GM18508 (cell line): ENCODE results near the gene TRIM34.
"Not testable (repeated sequence)": the region's sequence is repeated elsewhere in the genome, so short reads cannot be mapped to it uniquely, and the experiment has no call there.

ENCODE experiments used
- ATAC-seq: cut with Tn5 transposase; IDR thresholded peaks from one replicate; pipeline ENCODE4 v1.9.1; 2021; ENCODE audit warnings: moderate number of reproducible peaks; ENCODE audit not compliant: insufficient read depth, unreplicated experiment

TRIM34 gene

GRCh38 chr11:5620651-5621521 is 3.9 kb upstream of the TRIM34 start:
- no peak for ATAC-seq

- no peak for ATAC-seq
Observed at GRCh38 chr11:5621580-5621979, 3.2 kb upstream of the TRIM34 start.

DNA sequence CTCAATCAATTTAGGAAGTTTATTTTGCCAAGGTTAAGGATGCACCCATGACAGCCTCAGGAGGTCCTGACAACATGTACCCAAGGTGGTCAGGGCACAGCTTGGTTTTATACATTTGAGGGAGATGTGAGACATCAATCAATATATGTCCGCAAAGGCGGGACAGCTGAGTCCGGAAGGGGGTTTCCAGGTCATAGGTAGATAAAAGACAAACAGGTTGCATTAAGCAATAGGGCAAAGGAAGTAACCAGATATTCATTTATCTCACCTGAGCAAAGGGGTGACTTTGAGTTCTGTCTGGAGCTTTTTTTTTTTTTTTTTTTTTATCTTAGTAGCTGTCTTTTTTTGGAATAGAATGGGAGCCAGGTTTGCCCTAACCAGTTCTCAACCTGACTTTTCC is 2.0 kb upstream of the TRIM34 start:
- ATAC-seq: no peak

GRCh38 chr11:5625281-5625680 is 480 bp downstream of the TRIM34 start:
- ATAC-seq: no peak

GRCh38 chr11:5626196-5626595 is 1.4 kb downstream of the TRIM34 start:
- no peak for ATAC-seq

GRCh38 chr11:5631417-5631816 is 6.6 kb downstream of the TRIM34 start:
- ATAC-seq: no peak

DNA sequence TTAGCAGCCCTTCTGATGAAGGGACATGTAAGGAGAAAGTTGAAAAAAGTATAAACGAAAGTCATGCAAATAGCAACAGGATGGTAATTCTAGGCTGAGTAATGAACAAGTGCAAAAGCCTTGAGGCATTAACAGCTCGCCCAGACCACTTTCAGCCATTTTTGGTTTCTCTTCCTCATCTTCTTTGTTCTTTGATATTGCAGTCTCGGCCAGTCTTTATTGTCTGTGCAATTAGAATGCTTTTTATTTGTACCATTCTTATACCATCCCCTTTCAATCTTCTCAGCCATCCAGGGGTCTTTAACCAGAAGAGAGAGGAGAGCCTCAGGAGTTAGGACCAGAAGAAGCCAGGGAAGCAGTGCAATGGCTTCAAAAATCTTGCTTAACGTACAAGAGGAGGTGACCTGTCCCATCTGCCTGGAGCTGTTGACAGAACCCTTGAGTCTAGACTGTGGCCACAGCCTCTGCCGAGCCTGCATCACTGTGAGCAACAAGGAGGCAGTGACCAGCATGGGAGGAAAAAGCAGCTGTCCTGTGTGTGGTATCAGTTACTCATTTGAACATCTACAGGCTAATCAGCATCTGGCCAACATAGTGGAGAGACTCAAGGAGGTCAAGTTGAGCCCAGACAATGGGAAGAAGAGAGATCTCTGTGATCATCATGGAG is 7.3 kb downstream of the TRIM34 start:
- ATAC-seq: peak; percentile 82

GRCh38 chr11:5639953-5640352 is 15.2 kb downstream of the TRIM34 start:
- no peak for ATAC-seq

DNA sequence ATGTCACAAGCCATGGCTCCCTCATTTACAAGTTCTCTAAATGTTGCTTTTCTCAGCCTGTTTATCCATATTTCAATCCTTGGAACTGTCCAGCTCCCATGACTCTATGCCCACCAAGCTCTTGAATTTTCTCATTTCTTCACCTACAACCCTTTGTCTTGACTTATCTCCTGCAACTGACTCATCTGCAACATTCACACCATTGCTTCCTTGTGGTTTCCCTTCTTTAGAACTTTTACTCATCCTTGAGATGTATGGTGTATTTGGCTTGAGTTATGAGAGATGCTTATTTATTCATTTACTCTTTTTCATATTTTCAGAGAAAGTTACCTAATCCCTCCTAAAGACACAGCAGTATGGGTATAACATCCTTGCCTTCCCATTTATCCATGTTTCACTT is 18.8 kb downstream of the TRIM34 start:
- ATAC-seq: no peak

GRCh38 chr11:5646139-5646538 is 21.3 kb downstream of the TRIM34 start:
- no peak for ATAC-seq

GRCh38 chr11:5655474-5655873 is 30.7 kb downstream of the TRIM34 start:
- ATAC-seq: no peak

- ATAC-seq: not testable (repeated sequence)
Observed at GRCh38 chr11:5656956-5657355, 32.2 kb downstream of the TRIM34 start.

GRCh38 chr11:5658318-5658717 is 33.5 kb downstream of the TRIM34 start:
- ATAC-seq: no peak

DNA sequence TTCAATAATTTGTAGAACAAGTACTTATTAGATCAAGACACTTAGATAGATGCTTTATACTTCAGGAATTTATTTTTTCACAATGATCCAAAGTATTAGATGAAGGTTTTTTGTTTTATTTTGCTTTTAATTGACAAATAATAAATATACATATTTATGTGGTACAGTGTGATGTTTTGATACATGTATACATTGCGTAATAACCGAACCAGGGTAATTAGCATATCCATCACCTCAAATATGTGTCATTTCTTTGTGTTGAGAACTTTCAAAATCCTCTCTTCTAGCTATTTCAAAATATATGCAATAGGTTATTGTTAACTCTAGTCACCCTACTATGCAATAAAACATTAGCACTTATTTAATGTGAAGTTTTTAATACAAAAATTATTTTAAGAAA is 38.7 kb downstream of the TRIM34 start:
- no peak for ATAC-seq

DNA sequence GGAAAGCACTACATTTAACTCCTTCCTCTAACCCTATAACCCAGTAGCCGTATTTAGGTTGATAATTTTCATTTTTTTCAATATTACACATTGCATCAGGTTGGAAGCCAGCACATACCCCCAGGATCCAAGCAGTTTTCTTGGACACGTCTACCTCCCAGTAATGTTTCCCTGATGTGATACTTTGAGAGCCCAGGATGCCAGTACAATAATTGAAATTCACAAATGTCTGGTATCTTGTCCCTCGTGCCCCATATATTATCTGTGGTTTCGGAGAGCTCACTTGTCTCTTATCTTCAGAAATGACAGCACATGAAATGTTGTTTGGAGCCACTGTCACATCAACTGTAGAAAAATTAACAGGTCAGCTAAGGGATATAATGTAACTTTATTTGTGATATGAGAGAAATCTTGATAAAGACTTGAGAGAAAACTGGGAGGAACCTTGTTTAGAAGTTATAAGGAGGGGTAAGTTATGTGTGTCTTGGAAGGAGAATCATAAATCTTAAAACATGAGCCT is 40.3 kb downstream of the TRIM34 start:
- ATAC-seq: no peak

GRCh38 chr11:5665746-5666401 is 41.1 kb downstream of the TRIM34 start:
- no peak for ATAC-seq

GRCh38 chr11:5666402-5666793 is 41.6 kb downstream of the TRIM34 start:
- ATAC-seq: no peak

DNA sequence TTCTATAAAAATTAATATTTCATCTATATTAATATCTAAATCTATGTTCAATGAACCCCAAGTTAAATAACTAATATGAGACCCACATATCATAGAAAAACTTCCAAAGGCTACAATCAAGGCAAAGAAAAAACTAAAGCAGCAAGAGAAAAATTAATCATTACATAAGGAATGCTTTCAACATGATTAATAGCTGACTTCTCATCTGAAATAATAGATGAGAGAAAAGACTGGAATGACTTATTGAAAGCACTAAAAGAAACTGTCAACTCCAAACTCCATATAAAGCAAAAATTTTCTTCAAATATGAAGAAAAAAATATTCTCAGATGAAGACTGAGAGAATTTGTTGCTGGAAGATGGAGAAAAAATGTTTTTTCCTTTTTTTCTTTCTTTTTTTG is 47.0 kb downstream of the TRIM34 start:
- ATAC-seq: no peak

DNA sequence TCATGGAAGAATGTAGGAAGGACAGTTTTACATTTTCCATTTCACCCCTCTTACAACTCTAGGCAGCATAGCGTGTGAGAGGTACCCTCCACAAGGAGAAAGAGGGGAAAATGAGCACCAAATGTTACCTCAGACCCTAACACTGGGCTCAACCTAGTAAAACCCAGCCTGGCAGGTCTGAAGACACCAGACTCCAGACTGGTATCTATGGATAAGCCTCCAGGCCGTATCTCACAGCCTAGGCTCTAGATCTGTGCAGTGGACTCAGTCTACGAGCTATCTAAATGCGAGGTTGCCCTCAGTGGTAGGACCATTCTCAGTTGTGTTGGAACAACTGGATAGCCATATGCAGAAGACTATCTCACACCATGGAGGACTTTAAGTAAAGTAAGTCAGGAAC is 49.6 kb downstream of the TRIM34 start:
- ATAC-seq: no peak

GRCh38 chr11:5679811-5680210 is 55.0 kb downstream of the TRIM34 start:
- no peak for ATAC-seq

DNA sequence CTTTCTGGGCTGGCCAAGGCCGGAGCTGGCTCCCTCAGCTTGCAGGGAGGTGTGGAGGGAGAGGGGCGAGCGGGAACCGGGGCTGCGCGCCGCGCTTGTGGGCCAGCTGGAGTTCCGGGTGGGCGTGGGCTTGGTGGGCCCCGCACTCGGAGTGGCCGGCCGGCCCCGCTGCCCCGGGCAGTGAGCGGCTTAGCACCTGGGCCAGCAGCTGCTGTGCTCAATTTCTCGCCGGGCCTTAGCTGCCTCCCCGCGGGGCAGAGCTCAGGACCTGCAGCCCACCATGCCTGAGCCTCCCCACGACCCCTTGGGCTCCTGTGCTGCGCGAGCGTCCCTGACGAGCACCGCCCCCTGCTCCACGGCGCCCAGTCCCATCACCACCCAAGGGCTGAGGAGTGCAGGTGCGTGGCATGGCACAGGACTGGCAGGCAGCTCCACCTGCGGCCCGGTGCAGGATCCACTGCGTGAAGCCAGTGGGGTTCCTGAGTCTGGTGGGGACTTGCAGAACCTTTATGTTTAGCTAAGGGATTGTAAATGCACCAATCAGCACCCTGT is 58.2 kb downstream of the TRIM34 start:
- ATAC-seq: not testable (repeated sequence)
